GM12878 (cell line): ENCODE results near the gene RPL32. TPM values are rescaled to one million over a fixed set of nuclear protein-coding genes. Genes with fewer than 3 reads are reported as not detected.
A peak's percentile ranks its signal among the peaks of the same experiment; 100 is the strongest.

ENCODE experiments used
- ATAC-seq: fragments of 200-7000 bp; cut with Tn5 transposase; 3 replicates; pipeline ENCODE4 v1.9.1; 2020; ENCODE audit warnings: mild to moderate bottlenecking, moderate library complexity
- BruUV-seq: library from RNA; stranded (reverse); fragments of 400-500 nt; replicated peaks from 2 replicates; lab custom pipeline; 2021; lab: Mats Ljungman, UMichigan
- CTCF ChIA-PET: fragments of 300-600 bp; sonication (Branson Sonifier 250); formaldehyde crosslinking; extraction: SDS; loops from one replicate; lab custom pipeline; 2021; ENCODE audit warnings: inconsistent platforms; lab: Yijun Ruan, JAX
- POLR2A ChIA-PET: fragments of 350-600 bp; formaldehyde crosslinking; extraction: SDS; loops from one replicate; lab custom pipeline; 2021; ENCODE audit warnings: inconsistent platforms; lab: Charles Lee
- RAD21 ChIA-PET: fragments of 300-600 bp; sonication (Branson Sonifier 250); formaldehyde crosslinking; loops from one replicate; lab custom pipeline; 2023; ENCODE audit warnings: antibody characterized with exemption; ENCODE audit not compliant: unreplicated experiment; lab: Charles Lee
- SMC1A ChIA-PET: fragments of 300-600 bp; sonication (Branson Sonifier 250); formaldehyde crosslinking; loops from one replicate; lab custom pipeline; 2023; ENCODE audit not compliant: unreplicated experiment, uncharacterized antibody; lab: Charles Lee
- DNase-seq: peaks from one replicate; pipeline ENCODE4 v3.0.0-alpha.2; 2011; ENCODE audit warnings: low read depth, low spot score
- FAIRE-seq: peaks from 3 replicates; lab custom pipeline; 2011; peaks lifted over from hg19 to GRCh38; lab: Jason Lieb, UNC
- H2AFZ ChIP-seq: 2 replicates; pipeline ENCODE4 v1.6.0; 2011; ENCODE audit warnings: low read depth, low read length, control low read depth; ENCODE audit not compliant: control insufficient read depth
- H3K27ac ChIP-seq: 2 replicates; pipeline ENCODE4 v1.5.1; 2011; ENCODE audit warnings: control low read depth; ENCODE audit not compliant: control insufficient read depth, insufficient read depth
- H3K27me3 ChIP-seq, 2 experiments: replicated peaks in 1 of 2; 2 replicates each; pipeline versions ENCODE4 v1.6.0 to v1.6.1; 2011; ENCODE audit warnings: low read length in 1 of 2; ENCODE audit not compliant: control insufficient read depth in 2 of 2, insufficient read depth in 2 of 2
- H3K36me3 ChIP-seq, 2 experiments: 2 replicates each; pipeline ENCODE4 v1.5.1; 2011; ENCODE audit warnings: low read length in 1 of 2; ENCODE audit not compliant: control insufficient read depth in 2 of 2, insufficient read depth in 2 of 2
- H3K4me1 ChIP-seq: 2 replicates; pipeline ENCODE4 v1.6.1; 2011; ENCODE audit warnings: mild to moderate bottlenecking, low read length, moderate library complexity, mixed read lengths; ENCODE audit not compliant: control insufficient read depth, insufficient read depth
- H3K4me2 ChIP-seq: 2 replicates; pipeline ENCODE4 v1.6.0; 2011; ENCODE audit warnings: control low read depth; ENCODE audit not compliant: control insufficient read depth, insufficient read depth
- H3K4me3 ChIP-seq: fragments of 200-600 bp; sonication (generic); 2 replicates; pipeline ENCODE4 v1.5.1; 2016
- H3K79me2 ChIP-seq: 2 replicates; pipeline ENCODE4 v1.6.0; 2011; ENCODE audit warnings: low read length; ENCODE audit not compliant: control insufficient read depth, insufficient read depth
- H3K9ac ChIP-seq: 2 replicates; pipeline ENCODE4 v1.8.0; 2011; ENCODE audit warnings: low read length, control low read depth, mixed read lengths; ENCODE audit not compliant: control insufficient read depth, insufficient read depth
- H3K9me3 ChIP-seq: replicated peaks from 3 replicates; pipeline ENCODE4 v1.5.1; 2011; ENCODE audit warnings: mild to moderate bottlenecking, low read length; ENCODE audit not compliant: control insufficient read depth, insufficient read depth
- H4K20me1 ChIP-seq: 2 replicates; pipeline ENCODE4 v1.6.0; 2011; ENCODE audit not compliant: control insufficient read depth, insufficient read depth
- ATF7 ChIP-seq: fragments of 450-650 bp; IDR thresholded peaks from 2 replicates; pipeline ENCODE4 v1.6.1; 2016; ENCODE audit warnings: low read depth, mild to moderate bottlenecking
- BCL3 ChIP-seq: IDR thresholded peaks from 2 replicates; pipeline ENCODE4 v1.6.1; 2011; ENCODE audit warnings: borderline replicate concordance, low read depth, mild to moderate bottlenecking, moderate library complexity, low read length; ENCODE audit not compliant: insufficient read depth, poor library complexity, severe bottlenecking
- MTA2 ChIP-seq: fragments of 450-650 bp; IDR thresholded peaks from 2 replicates; pipeline ENCODE4 v1.6.1; 2016; ENCODE audit warnings: low read depth, mild to moderate bottlenecking, moderate library complexity
- NR2C1 ChIP-seq: fragments of 450-650 bp; IDR thresholded peaks from 2 replicates; pipeline ENCODE4 v1.6.1; 2017; ENCODE audit warnings: antibody characterized with exemption, mild to moderate bottlenecking, moderate library complexity
- NRF1 ChIP-seq: conservative IDR thresholded peaks from 2 replicates; pipeline ENCODE4 v1.6.1; 2011; ENCODE audit warnings: mild to moderate bottlenecking, low read depth, low read length, improper control_type of control experiment
- PAX5 ChIP-seq: IDR thresholded peaks from 2 replicates; pipeline ENCODE4 v1.6.1; 2011; ENCODE audit warnings: low read depth, low read length, borderline replicate concordance
- PAX8 ChIP-seq: fragments of 450-650 bp; IDR thresholded peaks from 2 replicates; pipeline ENCODE4 v1.6.1; 2017; ENCODE audit warnings: mild to moderate bottlenecking, moderate library complexity
- POLR2A ChIP-seq: IDR thresholded peaks from 2 replicates; pipeline ENCODE4 v1.6.1; 2011; ENCODE audit warnings: low read depth, mild to moderate bottlenecking, low read length
- RB1 ChIP-seq: fragments of 450-650 bp; formaldehyde crosslinking; IDR thresholded peaks from 2 replicates; pipeline ENCODE4 v1.6.1; 2017; ENCODE audit warnings: mild to moderate bottlenecking, borderline replicate concordance
- SIX5 ChIP-seq: IDR thresholded peaks from 2 replicates; pipeline ENCODE4 v1.6.1; 2011; ENCODE audit warnings: mild to moderate bottlenecking, low read depth, low read length, moderate library complexity; ENCODE audit not compliant: severe bottlenecking
- SREBF1 ChIP-seq: IDR thresholded peaks from 2 replicates; pipeline ENCODE4 v1.6.1; 2012; ENCODE audit warnings: mild to moderate bottlenecking, low read length
- TAF1 ChIP-seq: IDR thresholded peaks from 2 replicates; pipeline ENCODE4 v1.6.1; 2011; ENCODE audit warnings: mild to moderate bottlenecking, low read depth, low read length, borderline replicate concordance
- TCF7 ChIP-seq: IDR thresholded peaks from 2 replicates; pipeline ENCODE4 v1.6.1; 2014; ENCODE audit warnings: antibody characterized with exemption, borderline replicate concordance
- ZBTB33 ChIP-seq: fragments of 450-650 bp; IDR thresholded peaks from 2 replicates; pipeline ENCODE4 v1.6.1; 2017; ENCODE audit warnings: mild to moderate bottlenecking
- WGBS: methylation state at CpG from one replicate; pipeline ENCODE4 v1.1.6; 2016; ENCODE audit warnings: low lambda C conversion rate; ENCODE audit not compliant: insufficient replicate concordance, insufficient coverage; ENCODE audit errors: missing lambda C conversion rate; 5-methylcytosine and 5-hydroxymethylcytosine counted together
- in situ Hi-C: fragments of 300-500 bp; cut with MboI; formaldehyde crosslinking; loops from 9 replicates; pipeline ENCODE4 v1.14.3; 2018; ENCODE audit warnings: mixed read lengths
- intact Hi-C: fragments of 100-400 bp; cut with micrococcal nuclease; formaldehyde crosslinking; loops from one replicate; pipeline ENCODE4 v1.14.2; 2022; ENCODE audit not compliant: unreplicated experiment
- polyA plus RNA-seq, 11 experiments: library from polyadenylated mRNA; depleted of rRNA in 4 of 11; unstranded in 6 of 11; stranded (reverse) in 5 of 11; fragments of >200 nt; fragmentation: Nextera tagmentation in 4 of 11; fragmentation: Illumina TruSeq in 1 of 11; extraction: Ambion mirVana in 4 of 11; extraction: Trizol in 1 of 11; gene quantifications; 1 replicate in 1 of 11; 2 replicates in 10 of 11; pipeline versions ENCODE4 v1.2.1 to v1.2.3, GENCODE V29; 2011 to 2016; ENCODE audit warnings: inconsistent platforms in 2 of 11, missing spikeins in 2 of 11, low read depth in 1 of 11
- total RNA-seq, 4 experiments: library from RNA; depleted of rRNA in 3 of 4; stranded (reverse); fragments of >200 nt in 3 of 4; fragmentation: Illumina TruSeq in 1 of 4; extraction: Trizol in 1 of 4; gene quantifications; 2 replicates each; pipeline versions ENCODE4 v1.2.1 to v1.2.3, GENCODE V29; 2013 to 2021

The RPL32 gene
- total and polyA plus RNA-seq, 10 of the 15 experiments (the other 5 are each of a cell fraction or from before 2014, with no cell fraction given), result 1,533 to 5,147 (median 3,350) TPM

- Histone ChIP-seq H3K27me3 (no peaks in the 10 kb centered on the region), H2AFZ (no peak overlapping the region; the same call in 1 of the 2 replicates), H3K4me1 (peaks cover 50% of the 10 kb centered on the region), H3K79me2 (no peaks in the 10 kb centered on the region), H3K4me3 (no peak overlapping the region), H3K36me3 (no peaks in the 10 kb centered on the region), H3K27ac (peak overlapping the region; percentile 75), H3K9me3 (no peaks in the 10 kb centered on the region; the same call in 2 of the 3 replicates), H4K20me1 (no peaks in the 10 kb centered on the region), H3K4me2 (peak overlapping the region; percentile 90), H3K9ac (peak overlapping the region; percentile 45; the same call in 1 of the 2 replicates)
- ChIA-PET RAD21 (interaction anchor here (0.8 to 2.2 kb wide), 5 partner anchors 15 to 98 kb away, joined by 4 to 6 read pairs (median 5); partner anchors contain the start of gene RPL32), SMC1A (interaction anchor here (8.4 kb wide), 1 partner anchor 17 kb away, joined by 103 read pairs; no protein-coding TSS in a partner anchor), CTCF (interaction anchor here (1.1 to 14.3 kb wide), 6 partner anchors 12 to 98 kb away, joined by 3 to 271 read pairs (median 6); partner anchors contain the start of gene RPL32), POLR2A (interaction anchor here (0.9 to 1.6 kb wide), 2 partner anchors 9 to 44 kb away, joined by 3 read pairs; partner anchors contain the start of gene RPL32)
- intact Hi-C loops (no loop called here), in situ Hi-C loops (no loop called here)
- WGBS, result 16% methylated on average over 4 of the region's 4 CpGs
- DNase-seq, result no peak
- ATAC-seq, result no peak
- TF ChIP-seq ZBTB33 (no peak), NRF1 (no peak), TCF7 (no peak), SREBF1 (no peak), POLR2A (no peak), MTA2 (no peak), PAX8 (no peak), TAF1 (no peak), BCL3 (no peak), ATF7 (no peak), SIX5 (no peak), NR2C1 (no peak), RB1 (no peak), PAX5 (no peak)
- BruUV-seq, result no TSS peak
- FAIRE-seq, result no peak
These were observed 44.2 kb upstream of the RPL32 start for GRCh38 chr3:12885583-12885930.
